Mesodermal cell (in vitro differentiated cells): ENCODE data around the gene LIG1. TPM values are rescaled to one million over a fixed set of nuclear protein-coding genes. Genes with fewer than 3 reads are reported as not detected.

Experiments
- H3K27ac ChIP-seq: 2 replicates; pipeline ENCODE4 v1.7.0; 2013; ENCODE audit warnings: mild to moderate bottlenecking, low read depth, low read length, moderate library complexity; ENCODE audit not compliant: severe bottlenecking
- H3K36me3 ChIP-seq: 2 replicates; pipeline ENCODE4 v1.7.1; 2013; ENCODE audit warnings: mild to moderate bottlenecking, low read length, moderate library complexity; ENCODE audit not compliant: control insufficient read depth, insufficient read depth
- H3K4me1 ChIP-seq: one replicate; pipeline ENCODE4 v1.7.1; 2013; ENCODE audit warnings: mild to moderate bottlenecking, low read length; ENCODE audit not compliant: insufficient read depth, control insufficient read depth, poor library complexity, severe bottlenecking
- H3K4me3 ChIP-seq: 2 replicates; pipeline ENCODE4 v1.7.0; 2013; ENCODE audit warnings: low read length, control low read depth, mild to moderate bottlenecking; ENCODE audit not compliant: insufficient read depth, poor library complexity, severe bottlenecking; ENCODE audit errors: extremely low read depth
- H3K9me3 ChIP-seq: 2 replicates; pipeline ENCODE4 v1.7.1; 2013; ENCODE audit warnings: mild to moderate bottlenecking, low read length, moderate library complexity; ENCODE audit not compliant: control insufficient read depth
- WGBS, 2 experiments: methylation state at CpG; one replicate each; pipeline ENCODE4 v1.1.5; 2013; ENCODE audit warnings: missing lambda C conversion rate in 2 of 2; ENCODE audit not compliant: insufficient coverage in 2 of 2; 5-methylcytosine and 5-hydroxymethylcytosine counted together
- polyA plus RNA-seq, 2 experiments: library from polyadenylated mRNA; stranded (reverse); fragments of 50-300 nt; gene quantifications; one replicate each; pipeline ENCODE4 v1.2.3, GENCODE V29; 2013

LIG1 gene
- 50.8 TPM for polyA plus RNA-seq (2013, experiment 1 of 2)
- 53.6 TPM for polyA plus RNA-seq (2013, experiment 2 of 2)

DNA sequence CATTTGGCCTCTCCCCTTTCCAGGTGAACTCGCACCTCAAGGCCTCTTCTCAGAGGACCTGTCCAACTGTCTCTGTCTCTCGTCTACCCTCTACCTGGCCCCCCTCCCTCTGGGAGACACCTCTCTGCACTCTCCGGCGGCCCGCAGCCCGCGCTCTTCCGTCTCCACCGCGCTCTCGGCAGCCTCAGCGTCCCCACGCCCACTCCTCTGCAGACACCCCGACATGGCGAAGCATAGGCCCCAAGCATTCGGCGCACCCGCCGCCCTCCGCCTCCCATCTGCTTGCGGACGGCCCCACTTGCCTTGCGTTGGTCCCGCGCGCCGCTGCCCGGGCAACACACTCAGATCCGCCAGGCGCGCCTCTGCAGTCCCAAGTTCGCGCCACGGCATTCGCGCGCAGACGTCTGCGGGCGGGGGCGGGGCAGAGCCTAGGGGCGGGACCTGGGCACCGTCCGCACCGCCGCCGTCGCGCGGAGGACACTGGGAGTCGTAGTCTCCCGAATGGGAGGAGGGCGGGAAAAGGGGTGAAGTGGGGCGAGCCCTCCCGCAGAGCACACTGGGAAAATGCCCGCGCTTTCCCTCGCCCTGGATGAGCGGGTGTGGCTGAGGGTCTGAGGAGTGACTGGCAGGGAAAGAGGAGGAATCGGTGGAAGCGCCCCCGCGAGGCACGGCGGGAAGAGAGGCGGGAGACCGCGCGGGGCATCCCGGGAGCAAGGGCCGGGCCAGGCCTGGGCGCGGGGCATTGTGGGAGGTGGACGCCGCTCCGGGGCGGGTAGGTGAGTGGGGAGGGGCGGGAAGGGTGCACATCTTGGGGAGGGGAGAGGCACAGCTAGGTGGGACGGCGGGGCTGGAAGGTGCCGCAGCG is at the start of gene LIG1, which contains the start of gene ZSWIM9:
LIG1 (minus strand) TSS at position 406 of the 865 bp plus-strand sequence. CDS start 4,778 bp downstream, outside the sequence.
ZSWIM9 (plus strand) TSS at position 742 of the 865 bp plus-strand sequence. CDS start 1,123 bp downstream, outside the sequence.
- Histone ChIP-seq H3K27ac (peak within 1 kb of the TSS; percentile 83), H3K36me3 (peaks cover 27% of the 10 kb centered on the region), H3K9me3 (no peaks in the 10 kb centered on the region), H3K4me1 (peaks cover 6% of the 10 kb centered on the region), H3K4me3 (peak within 1 kb of the TSS; percentile 91)
- WGBS, 2 experiments: 1% methylated on average over 30 to 59 of the region's 82 CpGs

DNA sequence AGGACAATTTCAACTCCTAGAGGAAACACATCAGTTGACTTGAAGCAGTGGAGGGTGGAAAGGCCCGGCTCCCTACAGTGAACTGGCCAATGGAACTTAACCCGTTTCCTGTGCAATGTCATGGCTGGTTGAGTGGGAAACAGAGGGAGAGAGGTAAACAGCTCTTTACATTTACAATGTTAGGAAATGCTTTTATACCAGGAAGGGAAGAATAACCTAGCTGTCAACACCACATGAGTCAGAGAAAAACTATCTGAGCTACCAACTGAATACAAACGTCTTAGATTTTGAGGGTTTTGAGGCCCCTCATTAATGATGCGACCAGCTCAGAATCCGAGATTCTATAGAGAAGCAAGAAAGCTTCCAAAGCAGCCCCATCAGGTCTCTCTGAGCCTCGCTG is 48.9 kb upstream of the LIG1 start:
- Histone ChIP-seq H3K4me1 (peaks cover 7% of the 10 kb centered on the region), H3K36me3 (no peaks in the 10 kb centered on the region), H3K9me3 (no peaks in the 10 kb centered on the region), H3K4me3 (no peak overlapping the region), H3K27ac (peak overlapping the region; percentile 76)
- 67 to 75% methylated on average over 4 to 5 of the region's 6 CpGs for WGBS, 2 experiments

DNA sequence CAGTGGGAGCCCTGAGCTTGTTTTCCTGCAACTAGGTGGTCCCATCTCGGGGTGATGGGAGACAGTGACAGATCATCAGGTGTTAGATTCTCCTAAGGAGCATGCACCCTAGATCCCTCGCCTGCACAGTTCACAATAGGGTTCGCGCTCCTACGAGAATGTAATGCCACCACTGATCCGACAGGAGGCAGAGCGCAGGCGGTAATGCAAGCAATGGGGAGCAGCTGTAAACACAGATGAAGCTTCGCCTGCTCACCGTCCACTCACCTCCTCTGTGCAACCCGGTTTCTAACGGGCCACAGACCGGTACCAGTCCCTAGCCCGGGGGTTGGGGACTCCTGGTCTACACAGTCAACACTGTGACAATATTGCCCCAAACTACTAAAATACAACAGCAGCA is 46.8 kb upstream of the LIG1 start:
- H3K4me1 ChIP-seq: peaks cover 8% of the 10 kb centered on the region
- H3K9me3 ChIP-seq: no peaks in the 10 kb centered on the region
- no peak overlapping the region for H3K4me3 ChIP-seq
- H3K36me3 ChIP-seq: no peaks in the 10 kb centered on the region
- WGBS, 2 experiments: 59 to 69% methylated on average over 11 to 14 of the region's 14 CpGs
- no peak overlapping the region for H3K27ac ChIP-seq

DNA sequence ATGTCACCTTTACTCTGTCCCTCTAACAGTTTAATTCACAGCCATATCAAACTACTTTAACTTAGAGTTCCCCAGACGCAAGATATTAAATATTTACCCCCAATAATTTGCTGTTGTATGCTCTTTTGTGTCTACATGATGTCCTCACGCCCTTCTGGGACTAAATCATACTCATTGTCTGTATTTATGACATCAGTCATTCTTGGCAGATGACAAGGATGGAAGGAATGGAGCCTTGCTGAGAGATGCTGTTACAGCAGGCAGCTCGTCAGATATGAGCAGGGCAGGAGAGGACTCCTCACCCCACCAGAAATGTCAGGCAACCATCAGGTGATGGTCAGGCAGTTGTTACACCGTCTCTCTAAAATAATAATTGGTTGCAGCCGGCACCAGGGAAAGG is 43.8 kb upstream of the LIG1 start:
- 93 to 97% methylated on average over 4 of the region's 5 CpGs for WGBS, 2 experiments
- H3K4me3 ChIP-seq: no peak overlapping the region

DNA sequence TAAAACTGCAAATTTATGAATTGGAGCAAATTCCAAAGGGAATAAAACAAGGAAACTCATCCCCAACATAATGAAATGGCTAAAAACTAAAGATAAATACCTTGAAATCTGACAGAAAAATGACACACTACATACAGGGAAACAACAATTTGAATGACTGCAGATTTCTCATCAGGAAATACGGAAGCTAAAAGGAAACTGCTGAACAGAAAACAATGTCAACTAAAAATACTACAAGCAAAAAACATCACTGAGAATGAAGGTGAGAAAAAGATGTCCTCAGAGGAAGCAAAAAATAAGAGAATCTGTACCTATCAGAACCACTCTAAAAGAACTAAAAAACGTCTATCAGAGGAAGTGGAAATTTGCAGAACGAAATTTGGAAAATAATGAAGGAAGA is 39.9 kb upstream of the LIG1 start:
- no CpG with 5 or more reads among the region's 3 CpGs for WGBS, 2 experiments
- H3K36me3 ChIP-seq: peaks cover 10% of the 10 kb centered on the region
- H3K27ac ChIP-seq: no peak overlapping the region
- H3K9me3 ChIP-seq: no peaks in the 10 kb centered on the region
- peaks cover 3% of the 10 kb centered on the region for H3K4me1 ChIP-seq
- H3K4me3 ChIP-seq: no peak overlapping the region

More for the DNA sequence above, 43.8 kb upstream of the LIG1 start:
- Histone ChIP-seq H3K4me1 (peaks cover 3% of the 10 kb centered on the region), H3K9me3 (no peaks in the 10 kb centered on the region), H3K27ac (no peak overlapping the region), H3K36me3 (peaks cover 10% of the 10 kb centered on the region)

DNA sequence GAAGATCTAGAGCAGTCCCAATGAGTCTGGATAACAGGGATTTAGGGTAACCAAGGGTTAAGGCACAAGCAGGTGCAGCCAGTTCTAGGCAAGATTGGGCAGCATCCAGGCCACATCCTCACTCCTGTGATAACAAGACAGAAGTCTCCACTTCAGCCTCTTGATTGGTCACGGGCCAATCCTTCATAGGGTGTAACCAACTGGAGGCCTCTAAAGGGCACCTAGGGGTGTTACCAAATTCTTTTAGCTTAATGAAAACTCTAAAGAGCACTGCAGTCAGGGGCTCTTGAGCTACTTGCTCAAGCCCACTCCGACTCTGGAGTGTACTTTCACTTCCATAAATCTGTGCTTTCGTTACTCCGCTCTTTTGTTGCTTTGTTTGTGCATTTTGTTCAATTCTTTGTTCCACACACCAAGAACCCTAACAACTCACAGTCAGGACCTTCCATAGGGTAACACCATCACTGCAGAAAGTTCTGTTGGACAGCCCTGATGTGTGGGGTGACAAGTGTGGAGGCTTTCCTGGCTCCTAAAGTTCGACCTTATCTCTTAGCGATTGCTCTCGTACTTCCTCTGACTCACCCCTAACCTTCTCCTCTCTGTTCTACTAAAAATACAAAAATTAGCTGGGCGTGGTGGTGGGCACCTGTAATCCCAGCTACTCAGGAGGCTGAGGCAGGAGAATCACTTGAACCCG is 36.4 kb upstream of the LIG1 start:
- WGBS, 2 experiments: 87 to 91% methylated on average over 4 to 7 of the region's 9 CpGs
- peaks cover 7% of the 10 kb centered on the region for H3K36me3 ChIP-seq
- no peaks in the 10 kb centered on the region for H3K4me1 ChIP-seq
- no peak overlapping the region for H3K27ac ChIP-seq
- H3K9me3 ChIP-seq: no peaks in the 10 kb centered on the region
- H3K4me3 ChIP-seq: no peak overlapping the region

DNA sequence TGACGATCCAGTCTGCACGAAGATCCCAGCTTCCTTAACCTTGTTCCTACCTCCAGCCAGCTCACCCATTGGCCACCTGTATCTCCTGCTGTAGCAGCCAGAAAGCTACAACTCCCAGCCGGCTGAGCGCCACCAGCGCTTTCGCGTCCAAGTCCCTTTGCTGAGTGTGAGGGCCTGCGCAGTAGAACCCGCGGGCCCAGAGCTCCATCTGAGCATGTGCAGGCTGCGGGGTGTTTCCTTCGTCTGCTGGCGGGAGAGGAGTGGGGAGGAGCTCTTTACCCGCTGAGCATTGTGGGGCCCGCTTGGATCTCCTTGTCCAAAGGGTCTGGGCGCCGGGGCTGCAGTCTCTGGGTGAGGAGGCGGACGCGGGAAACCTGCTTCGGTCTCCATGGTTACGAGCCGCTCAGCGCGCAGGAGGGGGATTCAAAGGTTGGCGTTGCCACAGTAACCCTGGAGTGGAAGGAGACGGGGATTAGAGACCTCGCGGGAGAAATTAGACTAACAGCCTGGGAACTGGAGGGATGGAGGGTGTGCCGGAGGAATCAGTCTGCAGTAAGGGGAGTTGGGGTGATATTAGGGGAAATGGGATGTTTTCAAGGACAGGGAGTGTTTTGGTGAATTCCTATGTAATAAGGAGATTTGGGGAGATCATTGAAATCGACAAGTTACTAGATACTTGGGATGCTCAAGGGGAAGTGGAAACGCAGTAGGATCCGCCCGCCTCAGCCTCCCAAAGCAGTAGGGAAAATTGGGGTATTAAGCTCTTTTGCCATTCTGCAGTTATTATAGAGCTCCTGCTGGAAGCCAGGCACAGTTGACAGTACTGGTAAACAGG is 33.9 kb upstream of the LIG1 start:
- Histone ChIP-seq H3K4me3 (peak overlapping the region; percentile 49), H3K9me3 (no peaks in the 10 kb centered on the region), H3K27ac (peak overlapping the region; percentile 80), H3K4me1 (no peaks in the 10 kb centered on the region), H3K36me3 (no peaks in the 10 kb centered on the region)
- 2 to 3% methylated on average over 27 to 29 of the region's 34 CpGs for WGBS, 2 experiments

DNA sequence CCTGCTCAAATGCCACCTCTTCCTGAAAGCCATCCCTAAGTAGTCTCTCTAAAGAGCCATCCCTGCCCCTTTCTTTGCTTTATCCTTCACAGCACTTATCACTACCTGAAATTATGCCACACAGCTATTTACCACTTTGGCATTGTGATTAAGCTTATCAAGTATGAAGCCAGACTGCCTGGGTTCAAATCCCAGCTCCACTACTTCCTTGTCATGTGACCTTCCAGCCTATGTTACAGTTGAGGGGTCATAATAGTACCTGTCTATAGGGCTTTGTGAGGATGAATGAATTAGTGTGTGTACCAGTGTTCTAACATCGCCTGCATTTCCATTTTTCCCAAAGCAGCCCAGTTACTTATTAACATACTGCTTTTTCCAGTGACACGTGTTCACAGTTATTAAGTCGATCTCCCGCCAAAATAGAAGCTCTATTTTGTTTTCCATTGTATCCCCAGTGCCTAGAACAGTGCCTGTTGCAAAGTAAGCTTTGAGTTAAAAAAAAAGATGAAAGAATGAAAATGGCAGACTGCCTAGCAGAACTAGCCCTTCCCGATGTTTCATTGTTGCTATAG is 33.2 kb upstream of the LIG1 start:
- peak overlapping the region; percentile 80 for H3K27ac ChIP-seq
- H3K36me3 ChIP-seq: no peaks in the 10 kb centered on the region
- WGBS, 2 experiments: 18 to 38% methylated on average over 4 of the region's 5 CpGs
- no peaks in the 10 kb centered on the region for H3K4me1 ChIP-seq
- H3K4me3 ChIP-seq: peak overlapping the region; percentile 49
- H3K9me3 ChIP-seq: no peaks in the 10 kb centered on the region

DNA sequence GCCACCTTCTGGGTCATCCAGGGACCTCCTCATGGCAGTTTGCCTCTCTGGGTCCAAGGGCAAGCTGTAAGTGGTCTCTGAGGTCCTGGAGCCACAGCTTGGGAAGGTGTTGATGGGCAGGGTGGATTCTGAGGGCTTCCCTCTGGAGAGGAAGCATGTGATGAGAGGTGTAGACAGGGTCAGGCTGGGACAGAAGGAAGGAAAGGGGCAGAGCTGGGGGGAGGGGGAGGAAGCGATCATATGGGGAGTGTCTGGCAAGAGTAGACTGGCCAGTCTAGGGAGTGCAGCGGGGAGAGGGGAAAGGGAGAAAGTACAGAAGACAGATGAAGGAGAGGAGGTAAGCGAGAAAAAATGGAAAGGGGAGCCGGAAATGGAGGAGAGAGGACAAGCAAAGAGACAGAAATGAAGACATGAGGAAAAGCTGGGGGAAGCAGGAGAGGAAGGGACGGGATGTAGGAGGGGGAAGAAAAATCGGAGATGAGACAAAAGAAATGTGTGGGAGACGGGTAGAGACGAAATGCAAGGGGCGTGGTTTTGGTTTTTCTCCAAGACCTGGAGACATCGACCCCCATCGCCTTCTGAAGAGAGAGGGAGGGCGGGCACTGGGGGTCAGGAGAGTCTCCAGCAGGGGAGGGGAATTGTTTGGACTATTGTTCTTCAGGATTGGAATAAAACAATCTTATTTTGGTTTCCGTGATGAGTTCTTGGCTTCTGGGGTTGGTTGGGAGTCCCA is 27.0 kb upstream of the LIG1 start:
- peaks cover 2% of the 10 kb centered on the region for H3K4me1 ChIP-seq
- H3K36me3 ChIP-seq: peaks cover 4% of the 10 kb centered on the region
- no peaks in the 10 kb centered on the region for H3K9me3 ChIP-seq
- H3K4me3 ChIP-seq: no peak overlapping the region
- no peak overlapping the region for H3K27ac ChIP-seq
- 80 to 88% methylated on average over 10 to 12 of the region's 13 CpGs for WGBS, 2 experiments
